Measurements from ENCODE around the gene ECT2L. TPM values are rescaled to one million over a fixed set of nuclear protein-coding genes. Genes with fewer than 3 reads are reported as not detected.

Gene ECT2L
- total RNA-seq, 1 experiment from 2014 or later = not detected

- Histone ChIP-seq H3K4me3 (ENCODE audit: low read depth, low read length) (no peak overlapping the region), H3K9me3 (no peaks in the 10 kb centered on the region), H3K36me3 (ENCODE audit: control insufficient read depth, insufficient read depth, low read length) (no peaks in the 10 kb centered on the region), H3K4me1 (no peaks in the 10 kb centered on the region), H3K27me3 (replicated peaks; ENCODE audit: control insufficient read depth, insufficient read depth, low read length) (no peaks in the 10 kb centered on the region)
- POLR2A ChIA-PET = no interaction called here
- CTCF ChIA-PET = no interaction called here
- Mint-ChIP-seq H3K4me1 (ENCODE audit: low read depth, unreplicated experiment) (no peaks in the 10 kb centered on the region), H3K27me3 (ENCODE audit: insufficient read depth, unreplicated experiment) (no peaks in the 10 kb centered on the region), H3K36me3 (ENCODE audit: insufficient read depth, unreplicated experiment) (no peaks in the 10 kb centered on the region), H3K4me3 (ENCODE audit: unreplicated experiment) (no peak overlapping the region), H3K27ac (ENCODE audit: unreplicated experiment) (no peak overlapping the region), H3K9me3 (ENCODE audit: unreplicated experiment) (no peaks in the 10 kb centered on the region)
- no peak for DNase-seq
- BruUV-seq (replicated peaks) = no TSS peak
- no peak for TF ChIP-seq CTCF (IDR thresholded peaks at IDR 0.05; ENCODE audit: insufficient read depth in 1 of 2, low read depth in 1 of 2, low read length in 1 of 2, severe bottlenecking in 1 of 2, unreplicated experiment in 1 of 2)
- intact Hi-C loops (cut with micrococcal nuclease; ENCODE audit: unreplicated experiment) = no loop called here
Observed at GRCh38 chr6:138837246-138837645, 41.4 kb downstream of the ECT2L start.

- H3K27ac Mint-ChIP-seq (ENCODE audit: unreplicated experiment) = no peak overlapping the region
- no peak for DNase-seq
- Histone ChIP-seq H3K4me3 (ENCODE audit: low read depth, low read length) (no peak overlapping the region), H3K4me1 (no peaks in the 10 kb centered on the region), H3K36me3 (ENCODE audit: control insufficient read depth, insufficient read depth, low read length) (no peaks in the 10 kb centered on the region), H3K9me3 (no peaks in the 10 kb centered on the region), H3K27me3 (replicated peaks; ENCODE audit: control insufficient read depth, insufficient read depth, low read length) (no peaks in the 10 kb centered on the region)
- no peaks in the 10 kb centered on the region for H3K36me3 Mint-ChIP-seq (ENCODE audit: insufficient read depth, unreplicated experiment)
- H3K27me3 Mint-ChIP-seq (ENCODE audit: insufficient read depth, unreplicated experiment) = no peaks in the 10 kb centered on the region
- TF ChIP-seq CTCF (IDR thresholded peaks at IDR 0.05; ENCODE audit: insufficient read depth in 1 of 2, low read depth in 1 of 2, low read length in 1 of 2, severe bottlenecking in 1 of 2, unreplicated experiment in 1 of 2) = no peak
- no peaks in the 10 kb centered on the region for H3K4me1 Mint-ChIP-seq (ENCODE audit: low read depth, unreplicated experiment)
- intact Hi-C loops (cut with micrococcal nuclease; ENCODE audit: unreplicated experiment) = no loop called here
- H3K9me3 Mint-ChIP-seq (ENCODE audit: unreplicated experiment) = no peaks in the 10 kb centered on the region
- ChIA-PET CTCF (interaction anchor here (0.6 kb wide), 1 partner anchor 169 kb away, joined by 5 read pairs; no protein-coding TSS in a partner anchor), POLR2A (no interaction called here)
- no peak overlapping the region for H3K4me3 Mint-ChIP-seq (ENCODE audit: unreplicated experiment)
- no TSS peak for BruUV-seq (replicated peaks)
Observed at GRCh38 chr6:138844192-138844591, 48.3 kb downstream of the ECT2L start.

DNA sequence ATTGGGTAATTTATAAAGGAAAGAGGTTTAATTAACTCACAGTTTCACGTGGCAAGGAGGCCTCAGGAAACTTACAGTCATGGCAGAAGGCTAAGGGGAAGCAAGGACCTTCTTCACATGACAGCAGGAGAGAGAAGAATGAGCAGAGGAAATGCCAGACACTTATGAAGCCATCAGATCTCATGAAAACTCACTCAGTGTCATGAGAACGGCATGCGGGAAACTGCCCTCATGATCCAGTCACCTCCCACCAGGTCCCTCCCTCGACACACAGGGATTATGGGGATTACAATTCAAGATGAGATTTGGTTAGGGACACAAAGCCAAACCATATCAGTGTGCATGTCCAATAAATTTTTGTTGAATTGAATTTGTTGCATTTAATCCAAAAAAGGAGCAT lies 52.0 kb downstream of the ECT2L start:
- CTCF ChIA-PET = no interaction called here
- H3K4me1 ChIP-seq = no peaks in the 10 kb centered on the region
- no peak for DNase-seq
- Mint-ChIP-seq H3K27me3 (ENCODE audit: insufficient read depth, unreplicated experiment) (no peaks in the 10 kb centered on the region), H3K27ac (ENCODE audit: unreplicated experiment) (no peak overlapping the region), H3K4me3 (ENCODE audit: unreplicated experiment) (no peak overlapping the region), H3K36me3 (ENCODE audit: insufficient read depth, unreplicated experiment) (no peaks in the 10 kb centered on the region), H3K9me3 (ENCODE audit: unreplicated experiment) (no peaks in the 10 kb centered on the region), H3K4me1 (ENCODE audit: low read depth, unreplicated experiment) (no peaks in the 10 kb centered on the region)
- no peaks in the 10 kb centered on the region for H3K36me3 ChIP-seq (ENCODE audit: control insufficient read depth, insufficient read depth, low read length)
- intact Hi-C loops (cut with micrococcal nuclease; ENCODE audit: unreplicated experiment) = no loop called here
- no peaks in the 10 kb centered on the region for H3K9me3 ChIP-seq
- BruUV-seq (replicated peaks) = no TSS peak
- POLR2A ChIA-PET = no interaction called here
- no peak overlapping the region for H3K4me3 ChIP-seq (ENCODE audit: low read depth, low read length)
- no peak for TF ChIP-seq CTCF (IDR thresholded peaks at IDR 0.05; ENCODE audit: insufficient read depth in 1 of 2, low read depth in 1 of 2, low read length in 1 of 2, severe bottlenecking in 1 of 2, unreplicated experiment in 1 of 2)
- H3K27me3 ChIP-seq (replicated peaks; ENCODE audit: control insufficient read depth, insufficient read depth, low read length) = no peaks in the 10 kb centered on the region

Measured in Caco-2 (cell line).